Esophagus mucosa (tissue), 1 donor: ENCODE measurements around the gene CBLN3. TPM values are rescaled to one million over a fixed set of nuclear protein-coding genes. Genes with fewer than 3 reads are reported as not detected.
A peak's percentile ranks its signal among the peaks of the same experiment; 100 is the strongest.

Source experiments
- ATAC-seq: fragments of 200-7000 bp; cut with Tn5 transposase; one replicate; pipeline ENCODE4 v1.9.1; 2020
- total RNA-seq: library from RNA; stranded (reverse); gene quantifications from one replicate; pipeline ENCODE4 v1.2.4, GENCODE V29; 2023
- donor health status: DM: yes; HTN: yes; CAD: no.

The CBLN3 gene
- total RNA-seq, 1 donor from 2014 or later = 0.44 TPM

GRCh38 chr14:24379907-24380730 is 49.3 kb downstream of the CBLN3 start:
- no peak for ATAC-seq

GRCh38 chr14:24378981-24379906 is 50.2 kb downstream of the CBLN3 start:
- ATAC-seq = peak; percentile 26

GRCh38 chr14:24378327-24378726 is 51.1 kb downstream of the CBLN3 start:
- no peak for ATAC-seq

- ATAC-seq = peak; percentile 42
Observed at GRCh38 chr14:24377657-24378056, 51.8 kb downstream of the CBLN3 start.

- ATAC-seq = no peak
Observed at GRCh38 chr14:24377126-24377525, 52.3 kb downstream of the CBLN3 start.

Other genes with a start within 250 kb of the CBLN3 start
- gene IPO4, start 240.9 kb downstream of the CBLN3 start, total RNA-seq = 44.6 TPM
- gene TM9SF1, start 234.2 kb downstream of the CBLN3 start, total RNA-seq = 30.3 TPM
- not detected for gene TSSK4, start 224.0 kb downstream of the CBLN3 start, total RNA-seq
- 49.0 TPM for gene CHMP4A, start 216.2 kb downstream of the CBLN3 start, total RNA-seq
- gene MDP1, start 213.6 kb downstream of the CBLN3 start, total RNA-seq = 9.5 TPM
- 131 TPM for gene NEDD8, start 197.3 kb downstream of the CBLN3 start, total RNA-seq
- 38.9 TPM for gene GMPR2, start 196.7 kb downstream of the CBLN3 start, total RNA-seq
- 97.0 TPM for gene TINF2, start 187.0 kb downstream of the CBLN3 start, total RNA-seq
- gene TGM1, start 166.5 kb downstream of the CBLN3 start, total RNA-seq = 1,652 TPM
- gene RABGGTA, start 158.1 kb downstream of the CBLN3 start, total RNA-seq = 91.5 TPM
- gene DHRS1, start 129.9 kb downstream of the CBLN3 start, total RNA-seq = 110 TPM
- gene NOP9, start 129.8 kb downstream of the CBLN3 start, total RNA-seq = 20.5 TPM
- 27.4 TPM for gene CIDEB, start 121.7 kb downstream of the CBLN3 start, total RNA-seq
- 82.9 TPM for gene LTB4R2, start 119.5 kb downstream of the CBLN3 start, total RNA-seq
- 94.9 TPM for gene LTB4R, start 118.2 kb downstream of the CBLN3 start, total RNA-seq
- 4.5 TPM for gene ADCY4, start 94.6 kb downstream of the CBLN3 start, total RNA-seq
- gene RIPK3, start 89.7 kb downstream of the CBLN3 start, total RNA-seq = 10.5 TPM
- 3.4 TPM for gene NFATC4, start 61.5 kb downstream of the CBLN3 start, total RNA-seq
- 6.1 TPM for gene NYNRIN, start 30.7 kb downstream of the CBLN3 start, total RNA-seq
- 32.0 TPM for gene KHNYN, start 286 bp upstream of the CBLN3 start, total RNA-seq
- gene SDR39U1, start 13.1 kb upstream of the CBLN3 start, total RNA-seq = 23.8 TPM
- gene CMA1, start 78.6 kb upstream of the CBLN3 start, total RNA-seq = 0.64 TPM
- gene CTSG, start 146.6 kb upstream of the CBLN3 start, total RNA-seq = not detected
- gene GZMH, start 180.0 kb upstream of the CBLN3 start, total RNA-seq = not detected
- 1.2 TPM for gene GZMB, start 204.5 kb upstream of the CBLN3 start, total RNA-seq